Panc1 (cell line): ENCODE measurements around the gene GALNT14. TPM values are rescaled to one million over a fixed set of nuclear protein-coding genes. Genes with fewer than 3 reads are reported as not detected.

Source experiments
- ATAC-seq: fragments of 200-7000 bp; cut with Tn5 transposase; 2 replicates; pipeline ENCODE4 v1.9.1; 2020; ENCODE audit warnings: mild to moderate bottlenecking, moderate library complexity
- BruUV-seq: library from RNA; stranded (reverse); fragments of 400-500 nt; replicated peaks from 2 replicates; lab custom pipeline; 2021; lab: Mats Ljungman, UMichigan
- CTCF ChIA-PET: fragments of 300-600 bp; sonication (Branson Sonifier 250); formaldehyde crosslinking; loops from one replicate; lab custom pipeline; 2022; ENCODE audit warnings: antibody characterized with exemption; lab: Charles Lee
- POLR2A ChIA-PET: fragments of 300-600 bp; sonication (Branson Sonifier 250); formaldehyde crosslinking; loops from one replicate; lab custom pipeline; 2022; ENCODE audit warnings: antibody characterized with exemption; lab: Charles Lee
- DNase-seq: peaks from one replicate; pipeline ENCODE4 v3.0.0-alpha.2; 2010; ENCODE audit warnings: low read depth, low spot score
- H3K27ac ChIP-seq: 2 replicates; pipeline ENCODE4 v1.5.1; 2011; ENCODE audit warnings: mild to moderate bottlenecking, low read length, inconsistent platforms
- H3K27me3 ChIP-seq: fragments of 200-500 bp; sonication (Bioruptor generic); 2 replicates; pipeline ENCODE4 v1.6.0; 2014; ENCODE audit warnings: low read length, inconsistent platforms; ENCODE audit not compliant: control insufficient read depth, insufficient read depth
- H3K36me3 ChIP-seq: fragments of 200-500 bp; sonication (Bioruptor generic); 2 replicates; pipeline ENCODE4 v1.5.1; 2014; ENCODE audit warnings: inconsistent platforms, mild to moderate bottlenecking, low read length, moderate library complexity; ENCODE audit not compliant: control insufficient read depth, insufficient read depth
- H3K4me1 ChIP-seq: 2 replicates; pipeline ENCODE4 v1.5.1; 2011; ENCODE audit warnings: inconsistent platforms, mild to moderate bottlenecking, low read length, moderate library complexity; ENCODE audit not compliant: control insufficient read depth, insufficient read depth
- H3K4me3 ChIP-seq, 2 experiments: 2 replicates each; pipeline ENCODE4 v1.5.1; 2011 to 2012; ENCODE audit warnings: low read depth in 2 of 2, low read length in 2 of 2, mild to moderate bottlenecking in 2 of 2, inconsistent platforms in 1 of 2, moderate library complexity in 1 of 2
- H3K9me3 ChIP-seq: fragments of 200-500 bp; sonication (Bioruptor generic); 2 replicates; pipeline ENCODE4 v1.5.1; 2014; ENCODE audit warnings: low read depth, mild to moderate bottlenecking, inconsistent platforms, low read length, moderate library complexity; ENCODE audit not compliant: control insufficient read depth, insufficient read depth
- POLR2AphosphoS5 ChIP-seq: IDR thresholded peaks from 2 replicates; pipeline ENCODE4 v1.6.1; 2012; ENCODE audit warnings: mild to moderate bottlenecking, low read depth, low read length, moderate library complexity
- SIN3A ChIP-seq: IDR thresholded peaks from 2 replicates; pipeline ENCODE4 v1.6.1; 2012; ENCODE audit warnings: low read depth, mild to moderate bottlenecking, low read length, moderate library complexity, borderline replicate concordance; ENCODE audit not compliant: insufficient read depth
- TCF7L2 ChIP-seq: IDR thresholded peaks from 2 replicates; pipeline ENCODE4 v1.6.1; 2011; ENCODE audit warnings: mild to moderate bottlenecking, low read depth, low read length, inconsistent platforms
- in situ Hi-C: cut with HindIII; loops from 2 replicates; pipeline ENCODE4 v1.10.0; 2016; ENCODE audit warnings: low sequenced_read_pairs, low pct_unique_long_range_greater_than_20kb
- intact Hi-C: fragments of 100-400 bp; cut with micrococcal nuclease; formaldehyde crosslinking; loops from one replicate; pipeline ENCODE4 v1.10.0; 2022; ENCODE audit not compliant: unreplicated experiment
- total RNA-seq: library from RNA; stranded (reverse); gene quantifications from one replicate; pipeline ENCODE4 v1.2.1, GENCODE V29; 2021; ENCODE audit not compliant: unreplicated experiment
- TF ChIP-seq, protein P1 (sequence below), 2 experiments: IDR thresholded peaks; 2 replicates each; pipeline ENCODE4 v1.6.1; 2011 to 2012; ENCODE audit warnings: low read depth in 2 of 2, control low read depth in 1 of 2, low read length in 1 of 2, mild to moderate bottlenecking in 1 of 2, moderate library complexity in 1 of 2; ENCODE audit not compliant: insufficient read depth in 1 of 2
- TF ChIP-seq, protein P2 (sequence below): fragments of 450-650 bp; IDR thresholded peaks from 2 replicates; pipeline ENCODE4 v1.5.1; 2017; ENCODE audit warnings: mild to moderate bottlenecking

Gene GALNT14
- total RNA-seq, 1 experiment from 2014 or later, result 0.67 TPM

DNA sequence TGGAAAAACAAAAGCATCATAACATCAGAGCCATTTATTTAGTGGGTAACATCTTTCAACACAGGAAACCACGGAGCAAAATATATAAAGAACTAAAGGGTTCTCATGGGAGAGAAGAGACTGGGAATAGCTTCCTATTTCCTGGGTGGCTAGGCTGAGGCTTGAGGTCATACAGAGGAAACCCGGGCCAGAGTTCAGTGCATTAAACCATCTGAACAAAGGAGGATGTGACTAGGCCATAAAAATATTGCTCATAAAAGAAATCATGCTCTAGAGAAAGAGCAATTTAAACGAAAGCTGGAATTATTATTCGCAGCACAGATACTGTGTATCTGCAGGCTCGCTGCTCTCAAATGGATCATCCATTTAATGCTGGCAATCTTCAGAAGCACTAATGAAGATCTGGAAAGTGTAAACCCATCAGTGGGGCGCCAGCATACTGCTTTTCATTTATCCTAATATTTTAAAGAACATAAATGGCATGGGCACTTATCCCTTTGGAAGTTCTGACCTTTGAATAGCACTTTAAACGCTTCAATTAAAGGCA is 83.3 kb downstream of the GALNT14 start:
- Histone ChIP-seq H3K4me3 (no peak overlapping the region), H3K27ac (no peak overlapping the region), H3K9me3 (no peaks in the 10 kb centered on the region), H3K36me3 (no peaks in the 10 kb centered on the region), H3K27me3 (no peaks in the 10 kb centered on the region), H3K4me1 (no peaks in the 10 kb centered on the region)
- in situ Hi-C loops, result no loop called here
- TF ChIP-seq POLR2AphosphoS5, result no peak
- TF ChIP-seq, protein P1, sequence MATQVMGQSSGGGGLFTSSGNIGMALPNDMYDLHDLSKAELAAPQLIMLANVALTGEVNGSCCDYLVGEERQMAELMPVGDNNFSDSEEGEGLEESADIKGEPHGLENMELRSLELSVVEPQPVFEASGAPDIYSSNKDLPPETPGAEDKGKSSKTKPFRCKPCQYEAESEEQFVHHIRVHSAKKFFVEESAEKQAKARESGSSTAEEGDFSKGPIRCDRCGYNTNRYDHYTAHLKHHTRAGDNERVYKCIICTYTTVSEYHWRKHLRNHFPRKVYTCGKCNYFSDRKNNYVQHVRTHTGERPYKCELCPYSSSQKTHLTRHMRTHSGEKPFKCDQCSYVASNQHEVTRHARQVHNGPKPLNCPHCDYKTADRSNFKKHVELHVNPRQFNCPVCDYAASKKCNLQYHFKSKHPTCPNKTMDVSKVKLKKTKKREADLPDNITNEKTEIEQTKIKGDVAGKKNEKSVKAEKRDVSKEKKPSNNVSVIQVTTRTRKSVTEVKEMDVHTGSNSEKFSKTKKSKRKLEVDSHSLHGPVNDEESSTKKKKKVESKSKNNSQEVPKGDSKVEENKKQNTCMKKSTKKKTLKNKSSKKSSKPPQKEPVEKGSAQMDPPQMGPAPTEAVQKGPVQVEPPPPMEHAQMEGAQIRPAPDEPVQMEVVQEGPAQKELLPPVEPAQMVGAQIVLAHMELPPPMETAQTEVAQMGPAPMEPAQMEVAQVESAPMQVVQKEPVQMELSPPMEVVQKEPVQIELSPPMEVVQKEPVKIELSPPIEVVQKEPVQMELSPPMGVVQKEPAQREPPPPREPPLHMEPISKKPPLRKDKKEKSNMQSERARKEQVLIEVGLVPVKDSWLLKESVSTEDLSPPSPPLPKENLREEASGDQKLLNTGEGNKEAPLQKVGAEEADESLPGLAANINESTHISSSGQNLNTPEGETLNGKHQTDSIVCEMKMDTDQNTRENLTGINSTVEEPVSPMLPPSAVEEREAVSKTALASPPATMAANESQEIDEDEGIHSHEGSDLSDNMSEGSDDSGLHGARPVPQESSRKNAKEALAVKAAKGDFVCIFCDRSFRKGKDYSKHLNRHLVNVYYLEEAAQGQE (IDR thresholded peaks at IDR 0.05; ENCODE audit: insufficient read depth in 1 of 2, low read depth in 2 of 2, low read length in 1 of 2), result no peak
- TF ChIP-seq, protein P2, sequence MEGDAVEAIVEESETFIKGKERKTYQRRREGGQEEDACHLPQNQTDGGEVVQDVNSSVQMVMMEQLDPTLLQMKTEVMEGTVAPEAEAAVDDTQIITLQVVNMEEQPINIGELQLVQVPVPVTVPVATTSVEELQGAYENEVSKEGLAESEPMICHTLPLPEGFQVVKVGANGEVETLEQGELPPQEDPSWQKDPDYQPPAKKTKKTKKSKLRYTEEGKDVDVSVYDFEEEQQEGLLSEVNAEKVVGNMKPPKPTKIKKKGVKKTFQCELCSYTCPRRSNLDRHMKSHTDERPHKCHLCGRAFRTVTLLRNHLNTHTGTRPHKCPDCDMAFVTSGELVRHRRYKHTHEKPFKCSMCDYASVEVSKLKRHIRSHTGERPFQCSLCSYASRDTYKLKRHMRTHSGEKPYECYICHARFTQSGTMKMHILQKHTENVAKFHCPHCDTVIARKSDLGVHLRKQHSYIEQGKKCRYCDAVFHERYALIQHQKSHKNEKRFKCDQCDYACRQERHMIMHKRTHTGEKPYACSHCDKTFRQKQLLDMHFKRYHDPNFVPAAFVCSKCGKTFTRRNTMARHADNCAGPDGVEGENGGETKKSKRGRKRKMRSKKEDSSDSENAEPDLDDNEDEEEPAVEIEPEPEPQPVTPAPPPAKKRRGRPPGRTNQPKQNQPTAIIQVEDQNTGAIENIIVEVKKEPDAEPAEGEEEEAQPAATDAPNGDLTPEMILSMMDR, result no peak
- TF ChIP-seq SIN3A, result no peak
- no peak for TF ChIP-seq TCF7L2
- ChIA-PET POLR2A (no interaction called here), CTCF (no interaction called here)
- intact Hi-C loops, result no loop called here
- BruUV-seq, result no TSS peak
- DNase-seq, result no peak
- ATAC-seq, result no peak

DNA sequence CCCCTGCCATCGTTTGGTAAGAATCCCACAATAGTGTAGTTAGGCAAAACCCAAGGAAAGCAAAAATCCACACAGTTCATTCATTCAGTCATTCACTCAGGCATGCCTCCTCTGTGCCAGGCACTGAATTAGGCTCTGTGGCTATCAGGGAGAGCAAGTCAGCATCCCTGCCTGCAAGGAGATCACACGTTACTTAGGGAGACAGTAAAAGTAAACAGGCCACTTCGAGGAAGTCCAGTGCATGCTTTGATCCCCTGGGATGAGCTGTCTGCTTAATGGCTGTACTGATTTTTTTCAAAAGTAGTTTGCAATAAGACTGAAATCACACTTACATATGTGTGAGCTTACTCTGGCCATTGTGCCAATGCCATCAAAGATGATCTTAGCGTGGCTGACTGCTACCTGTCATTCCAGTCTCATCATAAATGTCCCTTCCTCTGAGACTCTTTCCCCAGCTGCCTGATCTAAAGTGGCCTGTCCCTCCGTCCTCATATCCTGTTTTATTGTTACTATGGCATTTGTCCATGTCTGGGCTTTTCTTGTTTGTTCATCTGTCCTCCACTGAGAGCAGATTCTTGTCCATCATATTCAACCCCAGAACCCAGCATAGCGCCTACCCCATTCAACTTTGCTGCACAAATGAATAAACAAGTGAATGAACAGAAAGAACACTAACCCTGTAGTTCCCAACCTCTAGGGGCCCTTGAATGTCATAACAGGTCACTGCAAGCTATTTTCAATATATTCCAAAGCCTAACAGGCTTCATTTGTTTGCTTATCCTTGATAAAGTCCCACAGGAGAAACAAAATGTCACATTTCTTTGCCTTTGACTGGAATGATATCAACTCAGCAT is 84.1 kb downstream of the GALNT14 start:
- H3K4me1 ChIP-seq, result no peaks in the 10 kb centered on the region
- DNase-seq (no peak), ATAC-seq (no peak)
- CTCF ChIA-PET, result interaction anchor here (0.6 kb wide), 1 partner anchor 124 kb away, joined by 3 read pairs; no protein-coding TSS in a partner anchor
- no peaks in the 10 kb centered on the region for H3K36me3 ChIP-seq
- no peak overlapping the region for H3K27ac ChIP-seq
- intact Hi-C loops (no loop called here), in situ Hi-C loops (no loop called here)
- no peak for TF ChIP-seq SIN3A
- TF ChIP-seq, protein P2, result no peak
- TF ChIP-seq, protein P1 (IDR thresholded peaks at IDR 0.05; ENCODE audit: insufficient read depth in 1 of 2, low read depth in 2 of 2, low read length in 1 of 2), result no peak
- TF ChIP-seq TCF7L2, result no peak
- no peak for TF ChIP-seq POLR2AphosphoS5
- H3K27me3 ChIP-seq, result no peaks in the 10 kb centered on the region
- no peaks in the 10 kb centered on the region for H3K9me3 ChIP-seq
- no peak overlapping the region for H3K4me3 ChIP-seq
- BruUV-seq, result no TSS peak
- POLR2A ChIA-PET, result no interaction called here
